ENCODE measurements around the gene LRPPRC. TPM values are rescaled to one million over a fixed set of nuclear protein-coding genes. Genes with fewer than 3 reads are reported as not detected.
A peak's percentile ranks its signal among the peaks of the same experiment; 100 is the strongest.

The LRPPRC gene
- total RNA-seq, 8 experiments from 2014 or later = 50.5 to 152 (median 72.7) TPM

GRCh38 chr2:43845181-43845580, 150.6 kb downstream of the LRPPRC start:
- Histone ChIP-seq H3K27ac (no peak overlapping the region), H3K4me1 (replicated peaks in 1 of 2) (no peaks in the 10 kb centered on the region), H3K4me3 (no peak overlapping the region)
- no peak for ATAC-seq (replicated peaks in 6 of 8)
- 0 to 80% (median 38%) methylated on average over 1 of the region's 1 CpG; no CpG with 5 or more reads in 3 of the 10 experiments for WGBS, 10 experiments
- in situ Hi-C loops (cut with MboI; ENCODE audit: low pct_unique_long_range_greater_than_20kb in 2 of 9, low sequenced_read_pairs in 9 of 9, unreplicated experiment in 9 of 9) = no loop called here

DNA sequence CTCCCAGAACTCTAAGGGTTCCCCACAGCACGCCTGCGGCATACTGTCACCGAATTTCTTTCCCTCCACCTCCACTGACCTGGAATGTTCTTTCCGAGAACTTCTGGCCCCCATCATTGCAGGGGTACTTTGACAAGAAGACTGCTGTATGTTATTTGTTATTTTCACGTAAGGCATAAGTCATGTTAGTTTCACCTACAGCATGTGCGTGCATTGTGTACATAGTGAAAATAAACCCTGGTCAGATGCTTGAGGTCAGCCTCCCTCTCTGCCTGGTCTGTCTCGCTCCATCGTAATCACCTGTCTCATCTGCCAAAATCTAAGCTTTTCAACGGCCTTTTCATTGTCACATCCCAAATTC, 152.9 kb downstream of the LRPPRC start:
- Histone ChIP-seq H3K4me3 (no peak overlapping the region), H3K4me1 (replicated peaks in 1 of 2) (no peaks in the 10 kb centered on the region), H3K27ac (no peak overlapping the region)
- no peak for ATAC-seq (replicated peaks in 6 of 8)
- 0 to 100% (median 80%) methylated on average over 1 to 8 of the region's 9 CpGs; no CpG with 5 or more reads in 3 of the 10 experiments for WGBS, 10 experiments
- in situ Hi-C loops (cut with MboI; ENCODE audit: low pct_unique_long_range_greater_than_20kb in 2 of 9, low sequenced_read_pairs in 9 of 9, unreplicated experiment in 9 of 9) = no loop called here

GRCh38 chr2:43841949-43842865, 153.6 kb downstream of the LRPPRC start:
- no peaks in the 10 kb centered on the region for H3K4me1 ChIP-seq (replicated peaks in 1 of 2)
- H3K4me3 ChIP-seq = no peak overlapping the region
- in situ Hi-C loops (cut with MboI; ENCODE audit: low pct_unique_long_range_greater_than_20kb in 2 of 9, low sequenced_read_pairs in 9 of 9, unreplicated experiment in 9 of 9) = no loop called here
- 27 to 100% (median 82%) methylated on average over 1 to 11 of the region's 14 CpGs for WGBS, 10 experiments
- no peak for ATAC-seq (replicated peaks in 6 of 8)
- no peak overlapping the region for H3K27ac ChIP-seq

DNA sequence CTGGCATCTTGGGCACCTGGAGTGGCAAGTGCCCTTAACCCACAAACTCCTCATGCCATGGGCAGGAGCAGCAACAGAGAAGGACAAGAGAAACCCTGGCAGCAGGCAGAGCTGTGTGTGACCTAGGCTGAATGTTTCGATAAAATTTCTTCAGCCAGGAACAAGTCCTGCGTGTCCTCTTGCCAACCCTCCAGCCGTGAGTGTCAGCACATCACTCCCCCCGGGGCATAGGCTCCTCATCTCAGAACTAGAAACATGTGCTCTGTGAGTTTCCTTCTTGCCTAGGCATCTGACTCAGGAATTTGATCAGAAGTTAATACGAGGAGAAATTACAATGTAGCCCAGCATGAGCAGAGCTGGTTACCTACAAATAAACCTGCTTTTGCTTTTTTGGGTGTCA, 154.8 kb downstream of the LRPPRC start:
- Histone ChIP-seq H3K4me1 (replicated peaks in 1 of 2) (no peaks in the 10 kb centered on the region), H3K4me3 (no peak overlapping the region), H3K27ac (no peak overlapping the region)
- ATAC-seq (replicated peaks in 6 of 8) = peak in 1 of 8 experiments; percentile 51
- 0 to 100% (median 54%) methylated on average over 1 to 4 of the region's 5 CpGs; no CpG with 5 or more reads in 4 of the 10 experiments for WGBS, 10 experiments
- in situ Hi-C loops (cut with MboI; ENCODE audit: low pct_unique_long_range_greater_than_20kb in 2 of 9, low sequenced_read_pairs in 9 of 9, unreplicated experiment in 9 of 9) = no loop called here

DNA sequence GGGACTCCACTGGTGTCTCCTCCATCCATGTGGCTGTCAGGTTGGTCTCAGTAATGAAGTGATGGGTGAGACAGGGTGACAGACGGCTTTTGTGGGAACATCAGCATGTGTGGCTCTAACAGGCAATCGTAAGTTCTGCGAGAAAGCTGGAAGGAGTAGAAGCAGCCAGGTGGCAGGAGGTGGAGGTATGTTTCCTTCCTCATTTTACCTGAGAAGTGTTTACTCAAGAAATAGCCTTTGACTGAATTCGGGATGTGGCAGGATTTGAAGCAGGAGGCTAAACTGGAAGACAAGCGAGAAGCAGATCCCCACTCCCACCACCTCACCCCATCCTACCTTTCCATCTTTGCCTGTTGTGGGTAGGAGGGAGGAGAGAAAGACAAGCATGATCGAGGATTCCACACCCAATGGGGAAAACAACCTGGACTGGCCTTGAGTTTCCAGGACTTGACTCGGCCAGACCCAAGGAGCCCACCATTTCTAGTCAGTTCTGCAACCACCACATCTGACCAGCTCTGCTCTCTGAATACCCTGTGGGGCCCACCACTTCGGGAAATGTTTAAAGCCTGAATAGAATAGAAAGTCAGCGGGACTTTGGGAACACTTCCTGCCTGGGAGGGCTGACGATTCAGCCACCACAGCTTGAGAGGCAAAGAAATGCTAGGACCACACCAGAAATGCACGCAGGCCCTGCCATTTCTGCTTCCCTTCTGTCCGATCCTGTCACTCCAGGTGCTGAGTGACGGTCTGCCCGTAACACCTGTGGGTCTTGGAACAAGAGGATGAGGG, 155.8 kb downstream of the LRPPRC start:
- Histone ChIP-seq H3K4me3 (no peak overlapping the region), H3K4me1 (replicated peaks in 1 of 2) (no peaks in the 10 kb centered on the region), H3K27ac (no peak overlapping the region)
- in situ Hi-C loops (cut with MboI; ENCODE audit: low pct_unique_long_range_greater_than_20kb in 2 of 9, low sequenced_read_pairs in 9 of 9, unreplicated experiment in 9 of 9) = no loop called here
- ATAC-seq (replicated peaks in 6 of 8) = no peak
- WGBS, 10 experiments = 33 to 68% (median 60%) methylated on average over 1 to 13 of the region's 14 CpGs; no CpG with 5 or more reads in 3 of the 10 experiments

DNA sequence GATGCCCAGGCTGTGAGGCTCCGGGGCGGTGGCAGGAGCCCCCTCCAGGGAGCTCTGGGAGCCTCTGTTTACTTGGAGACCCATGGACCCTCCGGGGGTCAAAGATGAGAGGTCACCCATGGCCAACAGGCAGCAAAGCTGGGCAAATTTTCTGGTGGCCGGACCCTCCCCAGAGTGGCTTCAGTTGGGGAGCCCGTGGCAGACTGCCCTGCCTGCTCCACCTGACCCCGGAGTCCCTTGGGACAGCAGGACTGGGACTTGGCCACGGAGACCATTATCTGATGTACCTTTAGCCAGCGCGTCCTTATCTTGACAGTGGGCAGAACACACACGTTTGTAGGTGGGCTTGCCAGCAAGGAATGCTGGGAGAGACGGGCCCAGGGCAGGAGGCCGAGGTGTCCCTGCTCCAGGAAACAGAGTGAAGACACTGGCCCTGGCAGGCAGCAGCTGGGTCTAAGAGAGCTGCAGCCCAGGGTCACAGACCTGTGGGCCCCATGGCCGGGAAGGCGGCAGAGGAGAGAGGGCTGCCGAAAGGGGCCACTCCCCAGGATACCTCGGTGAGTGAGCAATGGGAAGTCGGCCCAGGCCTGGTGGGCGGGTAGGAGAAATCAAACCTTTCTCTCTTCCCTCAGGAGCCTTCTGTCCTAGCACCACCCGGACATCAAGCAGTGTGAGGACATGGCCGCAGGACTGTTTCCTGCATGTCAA, 157.1 kb downstream of the LRPPRC start, which contains the start of the genes ABCG5 and ABCG8:
Gene ABCG5, minus strand, starts transcription at position 280 of the 708 bp plus-strand sequence. Its CDS starts 160 bp downstream, at position 120.
Gene ABCG8, plus strand, starts transcription at position 412 of the 708 bp plus-strand sequence. Its CDS starts 83 bp downstream, at position 495.
- Histone ChIP-seq H3K27ac (no peak within 1 kb of the TSS), H3K4me3 (no peak within 1 kb of the TSS), H3K4me1 (replicated peaks in 1 of 2) (no peaks in the 10 kb centered on the region)
- in situ Hi-C loops (cut with MboI; ENCODE audit: low pct_unique_long_range_greater_than_20kb in 2 of 9, low sequenced_read_pairs in 9 of 9, unreplicated experiment in 9 of 9) = no loop called here
- ATAC-seq (replicated peaks in 6 of 8) = no peak
- WGBS, 10 experiments = 75 to 100% (median 85%) methylated on average over 1 to 6 of the region's 20 CpGs; no CpG with 5 or more reads in 2 of the 10 experiments

- WGBS, 10 experiments = 35 to 100% (median 85%) methylated on average over 2 to 8 of the region's 21 CpGs; no CpG with 5 or more reads in 1 of the 10 experiments
- in situ Hi-C loops (cut with MboI; ENCODE audit: low pct_unique_long_range_greater_than_20kb in 2 of 9, low sequenced_read_pairs in 9 of 9, unreplicated experiment in 9 of 9) = no loop called here
- ATAC-seq (replicated peaks in 6 of 8) = no peak
- no peaks in the 10 kb centered on the region for H3K4me1 ChIP-seq (replicated peaks in 1 of 2)
- H3K27ac ChIP-seq = no peak overlapping the region
- H3K4me3 ChIP-seq = no peak overlapping the region
These were observed 157.8 kb downstream of the LRPPRC start for GRCh38 chr2:43837831-43838559.

DNA sequence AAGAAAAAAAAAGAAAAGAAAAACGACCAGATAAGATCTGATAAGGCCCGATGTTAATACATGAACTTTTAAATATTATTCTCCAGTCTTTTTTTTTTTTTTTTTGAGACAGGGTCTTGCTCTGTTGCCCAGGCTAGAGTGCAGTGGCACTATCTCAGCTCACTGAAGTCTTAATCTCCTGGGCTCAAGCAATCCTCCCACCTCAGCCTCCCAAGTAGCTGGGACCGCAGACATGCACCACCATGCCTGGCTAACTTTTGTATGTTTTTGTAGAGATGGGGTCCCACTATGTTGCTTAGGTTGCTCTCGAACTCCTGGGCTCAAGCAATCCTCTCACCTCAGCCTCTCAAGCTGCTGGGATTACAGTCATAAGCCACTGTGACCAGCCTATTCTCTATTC, 158.8 kb downstream of the LRPPRC start:
- no peak overlapping the region for H3K27ac ChIP-seq
- H3K4me3 ChIP-seq = no peak overlapping the region
- H3K4me1 ChIP-seq (replicated peaks in 1 of 2) = no peaks in the 10 kb centered on the region
- in situ Hi-C loops (cut with MboI; ENCODE audit: low pct_unique_long_range_greater_than_20kb in 2 of 9, low sequenced_read_pairs in 9 of 9, unreplicated experiment in 9 of 9) = no loop called here
- WGBS, 10 experiments = 42 to 88% (median 69%) methylated on average over 2 to 4 of the region's 4 CpGs; no CpG with 5 or more reads in 1 of the 10 experiments
- ATAC-seq (replicated peaks in 6 of 8) = no peak

Other genes with a start within 250 kb of the LRPPRC start
- gene DYNC2LI1, start 221.9 kb downstream of the LRPPRC start, total RNA-seq = 10 to 100 TPM; 20.3 to 56.0 (median 32.4) TPM
- gene ABCG5, start 157.2 kb downstream of the LRPPRC start, total RNA-seq = under 1 TPM; 0.05 to 0.43 (median 0.19) TPM
- under 1 TPM; 0.11 to 0.94 (median 0.19) TPM for gene ABCG8, start 157.0 kb downstream of the LRPPRC start, total RNA-seq
- gene PPM1B, start 172.9 kb upstream of the LRPPRC start, total RNA-seq = 10 to 100 TPM; 22.1 to 48.9 (median 30.9) TPM